ENCODE results near the gene CFAP97. TPM values are rescaled to one million over a fixed set of nuclear protein-coding genes. Genes with fewer than 3 reads are reported as not detected.
A peak's percentile ranks its signal among the peaks of the same experiment; 100 is the strongest.
"Not testable (repeated sequence)": the region's sequence is repeated elsewhere in the genome, so short reads cannot be mapped to it uniquely, and the experiment has no call there.

The CFAP97 gene
- total RNA-seq, 1 donor from 2014 or later = 26.2 TPM

DNA sequence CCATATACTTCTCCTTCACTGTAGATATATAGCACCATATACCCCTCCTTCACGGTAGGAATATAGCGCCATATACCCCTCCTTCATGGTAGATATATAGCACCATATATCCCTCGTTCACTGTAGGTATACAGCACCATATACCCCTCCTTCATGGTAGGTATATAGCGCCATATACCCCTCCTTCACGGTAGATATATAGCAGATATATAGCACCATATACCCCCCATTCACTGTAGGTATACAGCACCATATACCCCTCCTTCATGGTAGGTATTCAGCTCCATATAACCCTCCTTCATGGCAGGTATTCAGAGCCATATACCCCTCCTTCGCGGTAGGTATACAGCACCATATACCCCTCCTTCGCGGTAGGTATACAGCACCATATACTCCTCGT lies 18.1 kb upstream of the CFAP97 start:
- no peak for DNase-seq

DNA sequence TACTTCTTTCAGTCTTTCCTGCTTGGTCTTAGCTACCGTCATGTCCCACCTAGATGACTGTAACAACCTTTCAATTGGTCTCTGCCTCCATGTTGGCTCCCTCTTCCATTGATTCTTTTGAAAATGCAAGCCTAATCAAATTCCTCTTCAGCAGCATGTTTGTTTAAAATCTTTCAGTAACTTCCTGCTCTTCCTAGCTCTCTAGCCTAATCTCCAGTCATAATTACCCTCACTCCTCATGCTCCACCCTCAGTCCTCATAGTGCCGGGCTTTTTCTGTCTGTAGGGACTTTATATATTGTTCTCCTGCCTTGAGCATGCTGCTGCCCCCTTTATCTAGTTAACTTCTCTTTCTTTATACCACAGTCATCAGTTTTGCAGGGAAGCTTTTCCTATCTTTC lies 17.7 kb upstream of the CFAP97 start:
- no peak for DNase-seq

DNA sequence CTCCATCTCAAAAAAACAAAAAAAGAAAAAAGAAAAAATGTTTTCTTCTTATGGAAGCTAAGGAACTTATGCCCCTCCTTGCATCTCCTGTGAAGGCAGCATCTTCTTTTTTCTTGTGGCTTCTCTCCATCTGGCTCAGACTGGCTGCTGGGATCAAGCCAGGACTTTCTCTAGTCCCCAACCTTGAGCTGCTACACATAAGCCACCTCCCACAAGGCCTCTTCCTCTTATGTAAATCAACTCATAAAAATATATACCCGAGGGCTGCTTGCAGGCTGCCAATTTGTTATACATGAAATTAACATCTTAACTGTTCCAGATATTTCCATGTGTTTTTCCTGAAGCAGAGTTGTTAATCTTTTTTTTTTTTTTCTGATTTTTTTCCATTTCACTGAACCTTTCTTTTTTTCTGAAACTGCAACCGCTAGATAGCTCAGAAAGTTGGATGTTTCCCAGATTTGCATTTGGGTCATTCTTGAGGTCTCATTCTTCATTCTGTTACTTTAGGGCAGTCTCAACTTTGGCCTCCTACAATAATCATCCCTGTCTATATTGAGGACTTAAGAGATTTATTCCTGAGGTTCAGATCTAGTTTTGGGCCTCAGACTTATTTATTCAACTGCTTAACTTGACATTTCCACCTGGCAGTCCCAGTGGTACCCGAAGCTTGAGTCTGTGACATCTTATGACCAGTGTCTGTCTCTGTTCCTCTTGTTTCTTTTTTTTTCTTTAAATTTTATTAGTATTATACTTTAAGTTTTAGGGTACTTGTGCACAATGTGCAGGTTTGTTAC lies 15.9 kb upstream of the CFAP97 start:
- peak; percentile 15 for DNase-seq

DNA sequence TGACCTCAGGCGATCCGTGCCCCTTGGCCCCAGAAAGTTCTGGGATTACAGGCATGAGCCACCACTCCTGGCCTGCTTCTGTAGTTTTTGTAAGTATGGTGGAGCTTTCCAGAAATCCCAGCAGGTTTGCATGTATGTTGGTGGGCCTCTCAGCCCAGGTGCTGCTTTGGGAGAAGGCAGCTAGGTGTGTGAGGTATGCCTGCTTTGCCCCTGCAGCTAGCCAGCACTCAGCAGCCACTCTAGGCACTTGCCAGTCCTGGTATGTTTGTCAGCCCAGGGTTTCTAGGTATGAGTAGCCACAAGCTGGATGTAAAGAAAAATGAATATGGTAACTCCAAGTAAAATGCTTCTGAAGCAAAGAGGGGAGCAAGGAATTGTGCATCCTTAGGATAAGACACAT lies 14.5 kb upstream of the CFAP97 start:
- DNase-seq = no peak

DNA sequence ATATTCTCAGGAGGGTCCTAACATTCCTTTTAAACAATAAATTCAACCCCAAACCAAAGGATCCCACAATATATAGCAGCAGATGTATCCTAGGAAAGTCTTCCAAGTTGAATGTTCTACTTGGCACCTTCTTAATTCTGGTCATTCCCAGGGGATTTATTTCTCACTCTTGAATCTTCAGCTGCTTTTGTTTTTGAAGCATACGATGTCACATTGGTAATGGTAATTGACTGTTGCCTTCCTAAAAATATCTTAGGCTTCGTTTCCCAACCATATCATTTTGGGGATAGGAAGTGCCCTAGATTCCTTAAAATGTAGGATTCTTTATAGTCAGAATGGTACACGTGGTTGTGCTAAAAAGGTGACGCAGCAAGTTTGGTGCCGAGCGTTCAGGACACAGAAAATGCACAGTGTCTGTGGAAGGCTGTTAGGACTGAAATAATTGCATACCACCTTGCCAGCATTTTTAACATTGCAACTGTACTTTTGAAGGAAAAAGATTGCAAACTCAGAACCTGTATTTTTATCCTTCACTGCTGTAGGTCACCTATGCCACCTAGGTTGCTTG lies 13.7 kb upstream of the CFAP97 start:
- DNase-seq = no peak

DNA sequence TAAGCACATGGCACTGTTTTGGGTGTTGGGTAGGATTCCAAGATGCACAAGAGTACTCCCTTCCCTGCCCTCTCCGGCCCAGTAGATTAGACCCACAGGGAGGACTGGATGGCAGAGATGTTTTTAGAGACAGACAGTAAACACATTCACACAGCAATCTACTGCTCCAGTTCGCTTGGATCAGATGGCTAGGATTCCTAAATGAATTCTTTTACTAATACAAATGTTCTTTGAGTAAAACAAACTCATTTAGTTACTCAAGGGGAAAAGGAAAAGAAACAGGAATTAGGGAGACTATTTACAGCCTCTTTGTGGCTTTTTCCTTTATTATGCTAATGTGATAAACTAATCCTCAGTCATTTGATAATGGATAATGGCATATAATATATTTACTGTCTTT lies 11.5 kb upstream of the CFAP97 start:
- no peak for DNase-seq

DNA sequence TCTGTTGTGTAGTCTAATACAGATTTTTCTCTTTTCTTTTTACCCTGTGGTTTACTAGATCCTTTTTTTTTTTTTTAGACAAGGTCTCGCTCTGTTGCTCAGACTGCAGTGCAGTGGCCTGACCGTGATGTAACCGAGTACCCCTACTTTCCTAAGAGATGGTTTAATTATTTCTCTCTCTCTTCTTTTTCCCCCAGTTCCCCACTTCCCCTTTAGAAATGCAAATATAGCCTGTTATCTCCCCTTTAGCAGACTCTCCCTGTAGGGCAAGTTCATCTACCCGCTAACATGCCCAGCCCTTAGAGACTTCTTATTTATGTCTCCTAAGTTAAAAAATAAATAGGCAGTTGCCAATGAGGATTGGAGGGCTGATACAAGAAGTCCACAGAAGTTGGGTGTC lies 10.1 kb upstream of the CFAP97 start:
- DNase-seq = no peak

DNA sequence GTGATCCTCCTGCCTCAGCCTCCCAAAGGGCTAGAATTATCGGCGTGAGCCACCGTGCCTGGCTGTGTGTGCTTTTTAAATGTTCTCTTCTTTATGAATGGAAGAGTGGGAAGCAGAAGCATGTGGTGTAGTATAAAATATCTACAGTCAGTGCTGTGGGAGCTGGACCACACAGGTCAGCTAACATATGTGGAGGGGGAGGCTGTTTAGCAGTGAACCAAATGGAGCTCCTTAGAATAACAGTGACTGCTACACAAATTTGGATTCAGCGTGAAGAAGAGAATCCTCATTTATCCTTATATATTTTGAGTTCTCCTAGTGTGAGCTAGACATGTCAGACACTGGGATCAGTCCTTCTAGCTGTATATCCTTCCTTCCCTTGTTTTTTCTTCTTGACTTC lies 8.8 kb upstream of the CFAP97 start:
- DNase-seq = no peak

DNA sequence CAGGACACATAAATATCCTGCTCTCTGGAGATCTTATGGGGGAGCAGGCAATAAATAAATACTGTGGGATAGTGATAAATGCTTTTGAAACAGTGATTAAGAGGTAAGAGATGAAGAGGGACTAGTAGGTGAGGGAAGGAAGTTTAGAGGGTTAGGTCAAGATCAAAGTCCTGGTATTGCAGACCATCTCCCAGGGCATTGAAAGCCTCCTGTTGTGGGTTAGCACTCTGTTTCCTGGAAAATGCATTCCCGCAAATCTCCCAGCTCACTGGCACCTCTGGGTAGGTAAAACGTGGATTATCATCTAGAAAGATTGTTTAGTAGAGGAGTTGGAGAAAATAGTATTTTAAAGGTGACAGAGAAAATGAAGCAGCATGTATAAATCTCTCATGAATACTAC lies 7.8 kb upstream of the CFAP97 start:
- peak; percentile 17 for DNase-seq

DNA sequence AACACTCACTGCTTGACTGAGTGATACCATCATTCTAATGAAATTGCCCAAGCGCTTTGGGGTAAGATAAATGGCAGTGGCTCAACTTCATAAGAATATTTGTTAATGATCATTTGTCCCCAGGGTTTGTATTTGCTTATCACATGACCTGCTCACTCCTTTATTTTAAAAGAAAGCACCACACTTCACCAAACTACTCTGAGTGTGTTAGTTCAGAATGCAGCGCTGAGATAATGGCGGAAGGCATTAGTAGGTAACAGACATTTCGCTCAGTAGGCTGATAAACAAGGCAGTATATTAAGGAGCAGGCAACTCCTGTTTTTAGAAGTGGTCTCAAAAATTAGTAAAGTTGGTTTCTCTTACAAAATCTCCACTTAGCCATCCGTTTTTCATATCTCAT lies 7.2 kb upstream of the CFAP97 start:
- DNase-seq = peak; percentile 44

DNA sequence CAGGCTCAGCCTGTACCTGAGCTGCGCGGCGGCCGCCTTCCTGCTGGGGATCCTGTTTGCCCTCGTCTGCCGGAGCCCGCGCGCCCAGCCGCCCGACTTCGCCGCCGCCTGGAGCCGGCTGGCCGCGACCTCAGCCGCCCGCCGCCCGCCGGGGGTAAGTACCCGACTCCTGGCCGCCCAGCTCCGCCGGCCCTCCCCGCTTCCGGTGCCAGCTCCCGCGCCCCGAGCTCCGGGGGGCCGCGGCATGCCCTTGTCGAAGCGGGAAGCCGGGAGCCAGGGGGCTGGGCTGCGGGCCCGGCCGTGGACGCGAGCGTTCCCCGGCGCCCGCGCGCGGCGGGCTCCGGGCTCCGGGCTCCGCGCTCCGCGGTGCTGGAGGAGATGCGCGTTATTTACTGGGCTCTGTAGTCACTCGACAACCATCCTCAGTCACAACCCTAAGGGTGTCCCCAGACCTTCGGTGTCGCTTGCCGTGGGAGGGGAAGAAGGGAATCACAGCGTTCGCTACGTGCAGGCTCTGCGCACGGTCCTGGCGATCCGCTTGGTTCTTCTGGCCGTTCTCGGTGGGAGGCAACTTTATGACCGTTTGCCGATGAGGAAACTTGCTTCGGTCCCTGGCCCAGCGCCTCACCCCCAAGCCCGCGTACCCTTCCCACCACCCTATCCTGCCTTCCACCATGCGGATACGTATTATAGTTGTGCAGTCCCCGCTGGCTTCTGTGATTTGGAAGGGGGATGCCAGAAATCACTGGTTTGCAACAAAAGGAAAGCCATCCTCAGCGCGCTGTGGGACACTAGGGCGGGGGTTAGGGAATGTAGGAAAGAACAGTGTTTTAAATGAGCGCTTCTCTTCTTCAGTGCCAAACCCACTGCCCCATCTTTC lies 6.5 kb upstream of the CFAP97 start:
- peak; percentile 68 for DNase-seq

DNA sequence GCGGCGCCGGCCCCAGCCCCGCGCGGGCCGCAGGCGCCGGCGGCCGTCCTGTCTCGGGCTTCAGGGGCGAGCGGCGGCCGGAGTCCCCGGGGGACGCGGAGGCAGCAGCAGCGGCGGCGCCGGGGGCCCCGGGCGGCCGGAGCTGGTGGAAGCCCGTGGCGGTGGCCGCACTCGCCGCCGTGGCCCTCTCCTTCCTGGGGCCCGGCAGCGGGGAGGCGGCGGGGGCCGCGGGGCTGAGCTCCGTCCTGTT lies 6.0 kb upstream of the CFAP97 start:
- DNase-seq = not testable (repeated sequence)

DNA sequence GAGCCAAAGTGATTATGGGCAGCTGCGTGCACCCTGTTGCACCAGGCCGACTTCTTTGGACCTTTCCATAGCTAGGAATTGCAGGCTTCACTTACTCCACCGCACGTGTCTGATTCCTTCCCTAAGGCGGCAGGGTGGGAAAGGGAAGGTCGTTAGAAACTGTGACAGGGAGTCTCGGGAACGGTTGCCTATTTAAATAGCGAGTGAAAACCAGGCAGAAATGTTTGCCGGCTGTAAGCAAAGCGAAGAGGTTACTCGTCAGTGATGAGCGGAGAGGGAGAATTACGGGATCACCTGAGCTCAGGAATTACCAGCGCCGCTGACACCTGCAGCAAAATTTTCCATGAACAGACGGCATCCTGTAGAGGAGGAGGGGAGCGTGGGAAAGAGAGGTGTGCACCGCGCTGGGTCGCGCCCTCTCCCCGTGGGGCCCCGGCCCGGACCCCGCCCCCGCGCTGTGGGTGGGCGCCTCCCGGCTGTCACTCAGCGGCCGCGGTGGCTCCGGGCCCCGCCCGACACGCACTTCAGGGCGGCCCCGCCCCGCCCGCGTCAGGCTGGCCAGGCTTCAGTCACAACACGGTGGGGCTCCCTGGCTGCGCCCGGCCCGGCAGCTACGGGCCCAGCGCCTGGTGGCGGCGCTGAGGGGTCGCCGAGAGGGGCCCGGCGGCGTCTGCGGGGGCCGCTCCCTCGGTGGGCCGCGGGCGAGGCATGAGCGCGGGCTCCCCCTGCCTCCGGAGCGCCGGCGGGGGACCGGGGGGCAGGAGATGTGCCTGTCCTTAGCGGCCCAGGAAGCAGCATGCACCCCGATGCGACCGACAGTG lies 5.4 kb upstream of the CFAP97 start, which contains the start of gene SNX25:
TSS of gene SNX25 (plus strand) at position 568 of the 821 bp plus-strand sequence. CDS start at position 797, 229 bp downstream.
- peak; percentile 87 for DNase-seq

DNA sequence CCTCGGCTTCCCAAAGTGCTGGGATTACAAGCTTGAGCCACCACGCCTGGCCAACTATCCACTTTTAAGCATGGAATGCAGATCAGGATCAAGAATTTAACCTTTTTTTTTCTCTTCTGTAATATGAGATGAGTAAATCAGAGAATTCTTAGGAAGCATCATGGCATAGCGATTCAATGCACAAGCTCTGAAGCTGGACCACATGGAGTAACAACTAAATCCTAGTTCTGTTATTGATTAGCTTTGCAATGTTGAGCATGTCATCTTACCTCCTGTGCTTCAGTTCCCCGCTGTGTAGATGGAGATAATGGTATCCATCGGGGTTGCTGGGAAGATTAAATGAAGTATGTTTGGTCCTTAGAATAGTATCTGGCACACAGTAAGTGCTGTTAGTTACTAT lies 3.7 kb upstream of the CFAP97 start:
- DNase-seq = no peak

DNA sequence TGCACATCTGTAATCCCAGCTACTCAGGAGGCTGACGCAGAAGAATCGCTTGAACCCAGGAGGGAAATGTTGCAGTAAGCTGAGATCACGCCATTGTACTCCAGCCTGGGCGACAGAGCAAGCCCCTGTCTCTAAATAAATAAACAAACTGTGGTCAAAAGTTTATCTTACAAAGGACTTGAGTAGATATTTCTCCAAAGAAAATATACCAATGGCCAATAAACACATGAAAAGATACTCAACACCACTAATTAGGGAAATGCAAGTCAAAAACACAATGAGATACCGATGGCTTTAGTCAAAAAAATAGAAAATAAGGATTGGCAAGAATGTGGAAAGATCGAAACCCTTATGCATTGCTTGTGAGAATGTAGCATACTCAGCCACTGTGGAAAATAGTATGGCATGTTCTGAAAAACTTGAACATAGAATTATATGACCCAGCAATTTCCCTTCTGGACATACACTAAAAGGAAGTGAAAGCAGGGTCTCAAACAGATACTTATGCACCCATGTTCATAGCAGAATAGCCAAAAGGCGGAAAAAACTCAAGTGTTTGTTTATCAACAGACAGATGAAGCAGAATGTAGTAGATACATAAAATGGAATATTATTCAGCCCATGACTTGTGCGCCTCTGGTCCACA lies 2.0 kb upstream of the CFAP97 start:
- no peak for DNase-seq

DNA sequence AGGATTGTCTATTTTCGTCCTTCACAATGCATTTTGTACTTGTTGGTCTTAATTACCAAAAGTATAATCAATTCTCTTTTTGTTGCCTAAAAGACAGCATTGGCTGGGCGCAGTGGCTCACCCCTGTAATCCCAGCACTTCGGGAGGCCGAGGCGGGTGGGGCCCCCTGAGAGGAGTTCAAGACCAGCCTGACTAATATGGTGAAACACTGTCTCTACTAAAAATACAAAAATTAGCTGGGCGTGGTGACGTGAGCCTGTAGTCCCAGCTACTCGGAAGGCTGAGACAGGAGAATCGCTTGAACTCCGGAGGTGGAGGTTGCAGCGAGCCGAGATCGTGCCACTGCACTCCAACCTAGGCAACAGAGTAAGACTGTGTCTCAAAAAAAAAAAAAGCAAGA lies 1.3 kb upstream of the CFAP97 start:
- DNase-seq = not testable (repeated sequence)

DNA sequence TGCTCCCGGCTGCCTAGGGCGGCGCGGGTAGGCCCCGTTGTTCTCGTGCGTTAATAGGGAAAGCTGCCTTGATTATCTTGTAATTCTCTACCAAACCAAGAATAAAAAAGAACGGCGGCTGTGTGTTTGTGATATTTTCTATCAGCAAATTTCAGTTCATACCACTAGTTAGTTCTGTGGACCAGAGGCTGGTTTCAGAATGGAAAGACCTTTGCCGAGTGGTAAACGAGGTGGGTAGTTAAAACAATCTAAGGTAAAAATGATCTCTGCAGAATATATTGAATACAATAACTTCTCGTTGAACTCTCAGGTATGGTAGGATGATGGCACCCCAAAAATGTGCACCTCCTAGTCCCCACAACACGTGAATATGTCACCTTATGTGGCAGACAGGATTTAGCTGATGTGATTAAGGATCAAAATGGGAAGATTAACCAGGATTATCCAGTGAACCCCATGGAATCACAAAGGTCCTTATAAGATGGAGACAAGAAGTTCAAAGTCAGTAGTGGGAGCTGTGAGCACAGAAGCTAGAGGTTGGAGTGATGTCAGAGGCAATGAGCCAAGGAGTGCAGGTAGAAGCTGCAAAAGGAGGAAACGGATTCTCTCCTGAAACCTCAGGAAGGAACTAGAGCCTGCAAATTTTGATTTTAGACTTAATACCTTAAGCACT lies 574 bp upstream of the CFAP97 start:
- peak; percentile 27 for DNase-seq

DNA sequence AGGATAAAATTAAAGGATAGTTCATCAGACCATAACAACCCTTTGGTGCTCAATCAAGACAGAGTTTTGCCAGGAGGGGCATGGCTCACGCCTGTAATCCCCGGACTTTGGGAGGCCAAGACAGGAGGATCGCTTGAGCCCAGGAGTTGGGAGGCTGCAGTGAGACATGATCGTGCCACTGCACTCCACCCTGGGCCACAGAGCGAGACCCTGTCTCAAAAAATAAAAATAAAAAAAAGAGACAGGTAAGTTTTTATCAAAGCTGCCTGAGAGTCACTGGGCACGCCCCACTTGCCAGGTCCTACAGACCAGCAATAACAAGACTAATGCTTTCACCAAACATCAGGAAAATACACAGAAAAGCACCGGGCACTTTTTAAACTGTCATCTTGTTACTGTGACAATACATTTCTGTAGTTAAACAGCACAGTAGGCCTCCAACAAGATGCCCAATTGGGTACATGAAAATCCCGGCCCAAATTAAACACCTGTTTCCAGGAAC lies 765 bp downstream of the CFAP97 start:
- DNase-seq = peak; percentile 41

DNA sequence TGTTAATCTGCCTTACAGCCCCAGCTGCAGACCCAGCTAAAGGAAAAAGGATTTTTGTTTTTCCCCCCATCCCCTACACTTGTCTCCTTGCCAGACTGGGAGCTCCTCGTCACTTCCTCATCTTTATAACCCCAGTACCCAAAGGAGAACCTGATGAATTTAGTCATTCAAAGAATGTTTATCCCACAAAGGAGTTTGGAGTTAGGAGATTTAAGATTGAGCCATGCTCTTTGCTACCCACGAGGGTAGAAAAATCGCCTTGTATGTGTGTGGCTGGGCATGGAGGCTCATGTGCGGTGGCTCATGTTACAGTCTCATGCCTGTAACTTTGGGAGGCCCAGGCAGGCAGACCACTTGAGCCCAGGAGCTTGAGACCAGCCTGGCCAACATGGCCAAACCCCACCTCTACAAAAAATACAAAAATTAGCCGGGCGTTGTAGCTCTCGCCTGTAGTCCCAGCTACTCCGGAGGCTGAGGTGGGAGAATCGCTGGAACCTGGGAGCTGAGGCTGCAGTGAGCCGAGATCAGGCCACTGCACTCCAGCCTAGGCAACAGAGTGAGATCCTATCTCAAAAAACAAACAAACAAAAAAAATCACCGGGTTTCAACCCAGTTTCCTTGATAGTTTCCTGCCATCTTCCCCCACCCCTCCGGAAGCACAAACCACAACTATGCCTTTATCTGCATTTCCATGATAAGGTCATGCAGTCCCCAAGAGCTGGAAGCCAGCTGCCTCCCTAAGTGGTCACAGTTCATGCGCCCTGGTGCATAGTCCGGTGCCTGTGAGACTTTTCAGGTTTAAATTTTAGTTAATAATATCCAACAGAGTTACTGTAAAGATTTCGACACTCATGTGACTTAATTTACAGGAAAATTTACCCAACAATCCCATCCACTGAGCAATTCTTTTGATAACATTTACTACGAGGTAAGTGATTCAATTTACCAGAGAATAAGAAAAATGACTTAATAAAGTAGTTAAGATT lies 1.5 kb downstream of the CFAP97 start:
- DNase-seq = peak; percentile 65

DNA sequence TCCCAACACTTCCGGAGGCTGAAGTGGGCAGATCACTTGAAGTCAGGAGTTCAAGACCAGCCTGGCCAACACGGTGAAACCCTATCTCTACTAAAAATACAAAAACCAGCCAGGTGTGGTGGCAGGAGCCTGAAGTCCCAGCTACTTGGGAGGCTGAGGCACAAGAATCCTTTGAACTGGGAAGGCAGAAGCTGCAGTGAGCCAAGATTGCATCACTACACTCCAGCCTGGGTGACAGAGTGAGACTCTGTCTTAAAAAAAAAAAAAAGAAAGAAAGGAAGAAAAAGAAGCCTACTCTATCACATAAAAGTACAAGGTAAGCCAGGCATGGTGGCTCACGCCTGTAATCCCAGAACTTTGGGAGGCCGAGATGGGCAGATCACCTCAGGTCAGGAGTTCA lies 5.6 kb downstream of the CFAP97 start:
- not testable (repeated sequence) for DNase-seq

Measured in dermis blood vessel endothelial cell (primary cell).